ENCODE data around the gene JAKMIP2.

JAKMIP2 gene

DNA sequence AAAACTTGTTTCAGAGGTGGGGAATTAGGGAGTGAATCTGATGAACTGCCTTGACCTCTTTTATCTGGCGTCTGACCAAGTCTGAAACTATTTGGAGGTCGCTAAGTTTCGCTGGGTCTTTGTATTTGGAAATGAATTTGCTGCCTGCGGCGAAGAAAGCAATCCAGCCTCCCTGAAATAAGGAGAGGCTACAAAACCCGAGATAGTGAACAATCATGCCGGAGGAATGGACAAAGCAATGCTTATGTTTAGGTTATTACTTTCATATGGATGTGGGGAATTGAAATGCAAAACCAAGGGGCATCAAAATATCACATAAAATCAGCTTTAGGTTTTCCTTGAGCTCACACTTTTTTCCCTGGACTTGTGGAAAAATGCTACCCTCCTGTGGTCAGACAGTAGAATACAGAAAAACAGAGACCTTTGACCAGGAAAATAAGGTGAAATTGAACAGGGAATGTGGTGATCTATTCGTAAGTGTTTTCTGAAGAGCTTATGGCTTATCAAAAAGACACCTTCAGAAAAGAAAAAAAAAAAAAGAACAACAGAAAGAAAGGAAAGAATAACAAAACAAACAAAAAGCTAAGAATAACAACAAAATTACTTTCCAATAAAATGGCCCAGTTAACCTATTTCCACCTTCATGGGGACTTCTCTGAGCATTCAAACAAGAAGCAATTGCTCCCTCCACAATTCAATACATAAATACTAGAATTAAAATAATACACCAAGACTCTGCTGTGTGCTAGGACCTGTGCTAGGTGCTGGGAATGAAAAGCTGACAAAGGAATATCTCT lies 204.1 kb downstream of the JAKMIP2 start:
- no peaks in the 10 kb centered on the region for H3K9me3 ChIP-seq (ENCODE audit: control insufficient read depth, insufficient read depth, low read depth, low read length)
- ChIA-PET POLR2A (interaction anchor here (0.8 kb wide), 1 partner anchor 124 kb away, joined by 6 read pairs; no protein-coding TSS in a partner anchor), CTCF (interaction anchor here (0.6 to 5.8 kb wide), 57 partner anchors 8 to 1057 kb away, joined by 3 to 32 read pairs (median 4); no protein-coding TSS in a partner anchor)
- H3K4me1 ChIP-seq (ENCODE audit: control insufficient read depth, insufficient read depth, low read length): no peaks in the 10 kb centered on the region
- no peak overlapping the region for H3K27ac ChIP-seq (ENCODE audit: extremely low read depth, low read depth, low read length)
- H3K4me3 ChIP-seq (ENCODE audit: low read depth, low read length): no peak overlapping the region
- H3K36me3 ChIP-seq (ENCODE audit: control insufficient read depth in 2 of 2, insufficient read depth in 1 of 2, low read length in 2 of 2): no peaks in the 10 kb centered on the region
- TF ChIP-seq ZBTB17 (tag by site-specific recombination; IDR thresholded peaks at IDR 0.05): no peak
- 0 out of 2 replicates have a peak, but pooled peaks have one; percentile 23 for TF ChIP-seq ZNF335 (tag by site-specific recombination; conservative IDR thresholded peaks at IDR 0.05)
- peak; percentile 49; the same call in 1 of the 2 replicates for TF ChIP-seq PRDM1 (tag by site-specific recombination; IDR thresholded peaks at IDR 0.05)
- no peak for TF ChIP-seq ZNF16 (tag by site-specific recombination; IDR thresholded peaks at IDR 0.05; ENCODE audit: low read depth)
- TF ChIP-seq ZNF660 (tag by site-specific recombination; IDR thresholded peaks at IDR 0.05): peak; percentile 66; the same call in 1 of the 2 replicates
- TF ChIP-seq, protein P1, sequence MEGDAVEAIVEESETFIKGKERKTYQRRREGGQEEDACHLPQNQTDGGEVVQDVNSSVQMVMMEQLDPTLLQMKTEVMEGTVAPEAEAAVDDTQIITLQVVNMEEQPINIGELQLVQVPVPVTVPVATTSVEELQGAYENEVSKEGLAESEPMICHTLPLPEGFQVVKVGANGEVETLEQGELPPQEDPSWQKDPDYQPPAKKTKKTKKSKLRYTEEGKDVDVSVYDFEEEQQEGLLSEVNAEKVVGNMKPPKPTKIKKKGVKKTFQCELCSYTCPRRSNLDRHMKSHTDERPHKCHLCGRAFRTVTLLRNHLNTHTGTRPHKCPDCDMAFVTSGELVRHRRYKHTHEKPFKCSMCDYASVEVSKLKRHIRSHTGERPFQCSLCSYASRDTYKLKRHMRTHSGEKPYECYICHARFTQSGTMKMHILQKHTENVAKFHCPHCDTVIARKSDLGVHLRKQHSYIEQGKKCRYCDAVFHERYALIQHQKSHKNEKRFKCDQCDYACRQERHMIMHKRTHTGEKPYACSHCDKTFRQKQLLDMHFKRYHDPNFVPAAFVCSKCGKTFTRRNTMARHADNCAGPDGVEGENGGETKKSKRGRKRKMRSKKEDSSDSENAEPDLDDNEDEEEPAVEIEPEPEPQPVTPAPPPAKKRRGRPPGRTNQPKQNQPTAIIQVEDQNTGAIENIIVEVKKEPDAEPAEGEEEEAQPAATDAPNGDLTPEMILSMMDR (tag by site-specific recombination; IDR thresholded peaks at IDR 0.05): peak; percentile 49; the same call in 1 of the 2 replicates
- peak; percentile 81 for TF ChIP-seq ZNF654 (tag by site-specific recombination; IDR thresholded peaks at IDR 0.05; ENCODE audit: low read depth)

DNA sequence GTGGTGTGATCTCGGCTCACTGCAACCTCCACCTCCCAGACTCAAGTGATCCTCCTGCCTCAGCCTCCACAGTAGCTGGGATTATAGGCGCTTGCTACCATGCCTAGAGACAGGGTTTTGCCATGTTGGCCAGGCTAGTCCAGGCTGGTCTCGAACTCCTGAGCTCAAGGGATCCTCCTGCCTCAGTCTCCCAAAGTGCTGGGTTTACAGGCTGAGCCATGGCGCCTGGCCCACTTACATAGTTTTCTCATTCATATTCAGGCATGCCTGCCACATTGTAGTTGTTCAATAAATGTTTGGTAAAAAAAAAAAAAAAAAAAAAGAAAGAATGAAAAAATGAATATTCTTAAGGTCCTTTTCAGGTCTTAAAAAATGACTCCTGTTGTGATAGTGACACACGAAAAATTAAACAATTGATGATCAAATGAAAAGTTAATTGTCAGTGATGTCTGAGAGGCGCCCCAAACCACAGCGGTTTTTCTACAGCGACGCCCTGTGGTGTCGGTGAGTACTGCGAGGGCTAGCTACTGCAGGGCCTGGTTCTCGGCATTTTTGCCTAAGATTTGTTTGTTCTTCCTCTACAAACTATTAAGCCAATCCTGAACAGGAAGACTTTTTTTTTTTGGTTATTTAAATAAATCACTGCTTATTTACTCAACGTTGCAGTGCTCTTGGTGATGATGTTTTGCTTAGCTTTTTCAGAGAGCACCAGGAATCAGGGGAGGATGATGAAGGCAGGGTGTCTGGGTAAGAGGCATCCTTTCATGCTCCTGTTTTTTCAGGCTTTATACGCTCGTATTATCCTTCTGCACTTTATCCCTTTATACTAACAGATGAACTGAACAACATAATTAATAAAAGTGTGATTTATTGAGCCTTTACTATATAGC lies 205.6 kb downstream of the JAKMIP2 start:
- POLR2A ChIA-PET: interaction anchor here (0.7 kb wide), 1 partner anchor 1342 kb away, joined by 3 read pairs; no protein-coding TSS in a partner anchor
- CTCF ChIA-PET: interaction anchor here (0.6 to 5.8 kb wide), 44 partner anchors 9 to 1756 kb away, joined by 3 to 32 read pairs (median 4); no protein-coding TSS in a partner anchor
- TF ChIP-seq, protein P2, sequence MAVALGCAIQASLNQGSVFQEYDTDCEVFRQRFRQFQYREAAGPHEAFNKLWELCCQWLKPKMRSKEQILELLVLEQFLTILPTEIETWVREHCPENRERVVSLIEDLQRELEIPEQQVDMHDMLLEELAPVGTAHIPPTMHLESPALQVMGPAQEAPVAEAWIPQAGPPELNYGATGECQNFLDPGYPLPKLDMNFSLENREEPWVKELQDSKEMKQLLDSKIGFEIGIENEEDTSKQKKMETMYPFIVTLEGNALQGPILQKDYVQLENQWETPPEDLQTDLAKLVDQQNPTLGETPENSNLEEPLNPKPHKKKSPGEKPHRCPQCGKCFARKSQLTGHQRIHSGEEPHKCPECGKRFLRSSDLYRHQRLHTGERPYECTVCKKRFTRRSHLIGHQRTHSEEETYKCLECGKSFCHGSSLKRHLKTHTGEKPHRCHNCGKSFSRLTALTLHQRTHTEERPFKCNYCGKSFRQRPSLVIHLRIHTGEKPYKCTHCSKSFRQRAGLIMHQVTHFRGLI (tag by site-specific recombination; IDR thresholded peaks at IDR 0.05): no peak
- no peak for TF ChIP-seq ZNF221 (tag by site-specific recombination; IDR thresholded peaks at IDR 0.05; ENCODE audit: borderline replicate concordance)
- TF ChIP-seq, protein P3, sequence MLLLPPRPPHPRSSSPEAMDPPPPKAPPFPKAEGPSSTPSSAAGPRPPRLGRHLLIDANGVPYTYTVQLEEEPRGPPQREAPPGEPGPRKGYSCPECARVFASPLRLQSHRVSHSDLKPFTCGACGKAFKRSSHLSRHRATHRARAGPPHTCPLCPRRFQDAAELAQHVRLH (tag by site-specific recombination; IDR thresholded peaks at IDR 0.05): no peak
- TF ChIP-seq, protein P4, sequence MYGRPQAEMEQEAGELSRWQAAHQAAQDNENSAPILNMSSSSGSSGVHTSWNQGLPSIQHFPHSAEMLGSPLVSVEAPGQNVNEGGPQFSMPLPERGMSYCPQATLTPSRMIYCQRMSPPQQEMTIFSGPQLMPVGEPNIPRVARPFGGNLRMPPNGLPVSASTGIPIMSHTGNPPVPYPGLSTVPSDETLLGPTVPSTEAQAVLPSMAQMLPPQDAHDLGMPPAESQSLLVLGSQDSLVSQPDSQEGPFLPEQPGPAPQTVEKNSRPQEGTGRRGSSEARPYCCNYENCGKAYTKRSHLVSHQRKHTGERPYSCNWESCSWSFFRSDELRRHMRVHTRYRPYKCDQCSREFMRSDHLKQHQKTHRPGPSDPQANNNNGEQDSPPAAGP (tag by site-specific recombination; IDR thresholded peaks at IDR 0.05): no peak
- TF ChIP-seq ZNF654 (tag by site-specific recombination; IDR thresholded peaks at IDR 0.05; ENCODE audit: low read depth): 0 out of 2 replicates have a peak, but pooled peaks have one; percentile 16
- TF ChIP-seq BCL11A (tag by site-specific recombination; IDR thresholded peaks at IDR 0.05; ENCODE audit: low read depth): no peak
- TF ChIP-seq, protein P5, sequence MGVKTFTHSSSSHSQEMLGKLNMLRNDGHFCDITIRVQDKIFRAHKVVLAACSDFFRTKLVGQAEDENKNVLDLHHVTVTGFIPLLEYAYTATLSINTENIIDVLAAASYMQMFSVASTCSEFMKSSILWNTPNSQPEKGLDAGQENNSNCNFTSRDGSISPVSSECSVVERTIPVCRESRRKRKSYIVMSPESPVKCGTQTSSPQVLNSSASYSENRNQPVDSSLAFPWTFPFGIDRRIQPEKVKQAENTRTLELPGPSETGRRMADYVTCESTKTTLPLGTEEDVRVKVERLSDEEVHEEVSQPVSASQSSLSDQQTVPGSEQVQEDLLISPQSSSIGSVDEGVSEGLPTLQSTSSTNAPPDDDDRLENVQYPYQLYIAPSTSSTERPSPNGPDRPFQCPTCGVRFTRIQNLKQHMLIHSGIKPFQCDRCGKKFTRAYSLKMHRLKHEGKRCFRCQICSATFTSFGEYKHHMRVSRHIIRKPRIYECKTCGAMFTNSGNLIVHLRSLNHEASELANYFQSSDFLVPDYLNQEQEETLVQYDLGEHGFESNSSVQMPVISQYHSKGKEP (tag by site-specific recombination; IDR thresholded peaks at IDR 0.05): no peak
- TF ChIP-seq ZNF184 (tag by site-specific recombination; IDR thresholded peaks at IDR 0.05): no peak
- TF ChIP-seq ZNF2 (tag by site-specific recombination; IDR thresholded peaks at IDR 0.05): peak; percentile 55; the same call in 1 of the 2 replicates
- TF ChIP-seq, protein P6, sequence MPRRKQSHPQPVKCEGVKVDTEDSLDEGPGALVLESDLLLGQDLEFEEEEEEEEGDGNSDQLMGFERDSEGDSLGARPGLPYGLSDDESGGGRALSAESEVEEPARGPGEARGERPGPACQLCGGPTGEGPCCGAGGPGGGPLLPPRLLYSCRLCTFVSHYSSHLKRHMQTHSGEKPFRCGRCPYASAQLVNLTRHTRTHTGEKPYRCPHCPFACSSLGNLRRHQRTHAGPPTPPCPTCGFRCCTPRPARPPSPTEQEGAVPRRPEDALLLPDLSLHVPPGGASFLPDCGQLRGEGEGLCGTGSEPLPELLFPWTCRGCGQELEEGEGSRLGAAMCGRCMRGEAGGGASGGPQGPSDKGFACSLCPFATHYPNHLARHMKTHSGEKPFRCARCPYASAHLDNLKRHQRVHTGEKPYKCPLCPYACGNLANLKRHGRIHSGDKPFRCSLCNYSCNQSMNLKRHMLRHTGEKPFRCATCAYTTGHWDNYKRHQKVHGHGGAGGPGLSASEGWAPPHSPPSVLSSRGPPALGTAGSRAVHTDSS (tag by site-specific recombination; IDR thresholded peaks at IDR 0.05): no peak
- no peak for TF ChIP-seq ZNF777 (tag by site-specific recombination; IDR thresholded peaks at IDR 0.05; ENCODE audit: borderline replicate concordance)
- TF ChIP-seq, protein P7, sequence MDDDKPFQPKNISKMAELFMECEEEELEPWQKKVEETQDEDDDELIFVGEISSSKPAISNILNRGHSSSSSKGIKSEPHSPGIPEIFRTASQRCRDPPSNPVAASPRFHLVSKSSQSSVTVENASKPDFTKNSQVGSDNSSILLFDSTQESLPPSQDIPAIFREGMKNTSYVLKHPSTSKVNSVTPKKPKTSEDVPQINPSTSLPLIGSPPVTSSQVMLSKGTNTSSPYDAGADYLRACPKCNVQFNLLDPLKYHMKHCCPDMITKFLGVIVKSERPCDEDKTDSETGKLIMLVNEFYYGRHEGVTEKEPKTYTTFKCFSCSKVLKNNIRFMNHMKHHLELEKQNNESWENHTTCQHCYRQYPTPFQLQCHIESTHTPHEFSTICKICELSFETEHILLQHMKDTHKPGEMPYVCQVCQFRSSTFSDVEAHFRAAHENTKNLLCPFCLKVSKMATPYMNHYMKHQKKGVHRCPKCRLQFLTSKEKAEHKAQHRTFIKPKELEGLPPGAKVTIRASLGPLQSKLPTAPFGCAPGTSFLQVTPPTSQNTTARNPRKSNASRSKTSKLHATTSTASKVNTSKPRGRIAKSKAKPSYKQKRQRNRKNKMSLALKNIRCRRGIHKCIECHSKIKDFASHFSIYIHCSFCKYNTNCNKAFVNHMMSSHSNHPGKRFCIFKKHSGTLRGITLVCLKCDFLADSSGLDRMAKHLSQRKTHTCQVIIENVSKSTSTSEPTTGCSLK (tag by site-specific recombination; IDR thresholded peaks at IDR 0.05): no peak
- no peak for TF ChIP-seq GLI2 (tag by site-specific recombination; IDR thresholded peaks at IDR 0.05; ENCODE audit: borderline replicate concordance, low read depth)
- no peak for TF ChIP-seq ZSCAN23 (tag by site-specific recombination; IDR thresholded peaks at IDR 0.05)

More for the DNA sequence above, 205.6 kb downstream of the JAKMIP2 start:
- Histone ChIP-seq H3K27ac (ENCODE audit: extremely low read depth, low read depth, low read length) (no peak overlapping the region), H3K4me3 (ENCODE audit: low read depth, low read length) (no peak overlapping the region), H3K36me3 (ENCODE audit: control insufficient read depth in 2 of 2, insufficient read depth in 1 of 2, low read length in 2 of 2) (no peaks in the 10 kb centered on the region), H3K4me1 (ENCODE audit: control insufficient read depth, insufficient read depth, low read length) (no peaks in the 10 kb centered on the region), H3K9me3 (ENCODE audit: control insufficient read depth, insufficient read depth, low read depth, low read length) (no peaks in the 10 kb centered on the region)
